H9 (cell line): ENCODE data around the gene ITPRIPL2. TPM values are rescaled to one million over a fixed set of nuclear protein-coding genes. Genes with fewer than 3 reads are reported as not detected.

Experiments
- DNase-seq: peaks from one replicate; pipeline ENCODE4 v3.0.0-alpha.2; 2017
- H2AFZ ChIP-seq: one replicate; pipeline ENCODE4 v1.6.1; 2013; ENCODE audit warnings: mild to moderate bottlenecking, low read length, control low read depth, moderate library complexity
- H2AK5ac ChIP-seq: 2 replicates; pipeline ENCODE4 v1.6.1; 2013; ENCODE audit warnings: low read length, control low read depth, mixed read lengths; ENCODE audit not compliant: insufficient read length
- H2BK120ac ChIP-seq: one replicate; pipeline ENCODE4 v1.6.1; 2013; ENCODE audit warnings: low read depth, mild to moderate bottlenecking, low read length, control low read depth, inconsistent platforms; ENCODE audit not compliant: poor library complexity, severe bottlenecking
- H2BK12ac ChIP-seq: 2 replicates; pipeline ENCODE4 v1.6.1; 2013; ENCODE audit warnings: low read length, control low read depth, mixed read lengths, low read depth; ENCODE audit not compliant: insufficient read length
- H2BK15ac ChIP-seq: 2 replicates; pipeline ENCODE4 v1.6.1; 2013; ENCODE audit warnings: low read depth, low read length, control low read depth
- H2BK20ac ChIP-seq: one replicate; pipeline ENCODE4 v1.6.1; 2013; ENCODE audit warnings: low read depth, mild to moderate bottlenecking, low read length, control low read depth, inconsistent platforms; ENCODE audit not compliant: poor library complexity, severe bottlenecking
- H2BK5ac ChIP-seq: 2 replicates; pipeline ENCODE4 v1.6.1; 2013; ENCODE audit warnings: low read length, control low read depth, mixed read lengths; ENCODE audit not compliant: insufficient read length
- H3K14ac ChIP-seq: 2 replicates; pipeline ENCODE4 v1.6.1; 2013; ENCODE audit warnings: low read length, control low read depth; ENCODE audit not compliant: insufficient read depth
- H3K18ac ChIP-seq: 2 replicates; pipeline ENCODE4 v1.6.1; 2013; ENCODE audit warnings: low read depth, mild to moderate bottlenecking, mixed read lengths, low read length, control low read depth; ENCODE audit not compliant: insufficient read length
- H3K23ac ChIP-seq: 2 replicates; pipeline ENCODE4 v1.6.1; 2013; ENCODE audit warnings: low read length, control low read depth, mixed read lengths, low read depth; ENCODE audit not compliant: insufficient read length
- H3K23me2 ChIP-seq: 2 replicates; pipeline ENCODE4 v1.6.1; 2013; ENCODE audit warnings: low read depth, mild to moderate bottlenecking, mixed read lengths, low read length, control low read depth; ENCODE audit not compliant: insufficient read length, poor library complexity, severe bottlenecking
- H3K27ac ChIP-seq: 2 replicates; pipeline ENCODE4 v1.5.1; 2013; ENCODE audit warnings: low read length, control low read depth, mixed read lengths, low read depth; ENCODE audit not compliant: insufficient read length
- H3K27me3 ChIP-seq: 2 replicates; pipeline ENCODE4 v1.6.1; 2013; ENCODE audit warnings: low read length, control low read depth, inconsistent platforms; ENCODE audit not compliant: insufficient read depth
- H3K4ac ChIP-seq: 2 replicates; pipeline ENCODE4 v1.6.1; 2013; ENCODE audit warnings: low read depth, mild to moderate bottlenecking, control low read depth, inconsistent platforms, low read length, moderate library complexity
- H3K4me1 ChIP-seq: 2 replicates; pipeline ENCODE4 v1.6.1; 2013; ENCODE audit warnings: low read length, control low read depth, inconsistent platforms; ENCODE audit not compliant: insufficient read depth
- H3K4me2 ChIP-seq: 2 replicates; pipeline ENCODE4 v1.6.1; 2013; ENCODE audit warnings: low read length, control low read depth, mixed read lengths; ENCODE audit not compliant: insufficient read length, insufficient read depth
- H3K56ac ChIP-seq: 2 replicates; pipeline ENCODE4 v1.6.1; 2013; ENCODE audit warnings: low read depth, mild to moderate bottlenecking, mixed read lengths, low read length, control low read depth; ENCODE audit not compliant: insufficient read length
- H3K79me1 ChIP-seq: 2 replicates; pipeline ENCODE4 v1.6.1; 2013; ENCODE audit warnings: low read depth, mild to moderate bottlenecking, moderate library complexity, low read length, control low read depth, inconsistent platforms; ENCODE audit not compliant: insufficient read depth, poor library complexity, severe bottlenecking
- H3K79me2 ChIP-seq: 2 replicates; pipeline ENCODE4 v1.6.1; 2013; ENCODE audit warnings: low read length, control low read depth, inconsistent platforms; ENCODE audit not compliant: insufficient read depth
- H3K9ac ChIP-seq: 2 replicates; pipeline ENCODE4 v1.6.1; 2013; ENCODE audit warnings: low read length, control low read depth, mixed read lengths; ENCODE audit not compliant: insufficient read length; ENCODE audit errors: extremely low read depth
- H3K9me3 ChIP-seq: one replicate; pipeline ENCODE4 v1.6.1; 2013; ENCODE audit warnings: low read depth, low read length, inconsistent platforms; ENCODE audit not compliant: control insufficient read depth
- H3T11ph ChIP-seq: one replicate; pipeline ENCODE4 v1.6.1; 2013; ENCODE audit warnings: mild to moderate bottlenecking, low read length, control low read depth, inconsistent platforms
- H4K20me1 ChIP-seq: one replicate; pipeline ENCODE4 v1.6.1; 2013; ENCODE audit not compliant: control insufficient read depth, insufficient read length, insufficient read depth
- H4K5ac ChIP-seq: 2 replicates; pipeline ENCODE4 v1.6.1; 2013; ENCODE audit warnings: low read depth, mild to moderate bottlenecking, mixed read lengths, low read length, control low read depth; ENCODE audit not compliant: insufficient read length
- H4K8ac ChIP-seq: replicated peaks from 2 replicates; pipeline ENCODE4 v1.6.1; 2013; ENCODE audit warnings: low read length, control low read depth, mixed read lengths, low read depth; ENCODE audit not compliant: insufficient read length
- H4K91ac ChIP-seq: 2 replicates; pipeline ENCODE4 v1.6.1; 2013; ENCODE audit warnings: low read depth, mild to moderate bottlenecking, moderate library complexity, mixed read lengths, low read length, control low read depth; ENCODE audit not compliant: insufficient read length
- H3K27ac Mint-ChIP-seq, 3 experiments: 2 replicates in 2 of 3; 3 replicates in 1 of 3; pipeline ENCODE4 v1.8.0; 2020 to 2021; ENCODE audit warnings: mixed read lengths in 3 of 3, mild to moderate bottlenecking in 1 of 3, moderate library complexity in 1 of 3
- H3K27me3 Mint-ChIP-seq: 2 replicates; pipeline ENCODE4 v1.8.0; 2021; ENCODE audit warnings: low read depth, mild to moderate bottlenecking, moderate library complexity, mixed read lengths
- H3K36me3 Mint-ChIP-seq, 3 experiments: 2 replicates in 2 of 3; 3 replicates in 1 of 3; pipeline ENCODE4 v1.8.0; 2020 to 2021; ENCODE audit warnings: low read depth in 3 of 3, mixed read lengths in 3 of 3; ENCODE audit not compliant: insufficient read depth in 1 of 3
- H3K4me1 Mint-ChIP-seq, 2 experiments: 2 replicates each; pipeline ENCODE4 v1.8.0; 2020; ENCODE audit warnings: mixed read lengths in 2 of 2
- H3K4me3 Mint-ChIP-seq, 2 experiments: 2 replicates in 1 of 2; 3 replicates in 1 of 2; pipeline ENCODE4 v1.8.0; 2020 to 2021; ENCODE audit warnings: mild to moderate bottlenecking in 2 of 2, mixed read lengths in 2 of 2, moderate library complexity in 1 of 2
- H3K9me3 Mint-ChIP-seq, 2 experiments: 2 replicates in 1 of 2; 3 replicates in 1 of 2; pipeline ENCODE4 v1.8.0; 2020; ENCODE audit warnings: mild to moderate bottlenecking in 2 of 2, mixed read lengths in 2 of 2, moderate library complexity in 1 of 2
- CTCF ChIP-seq: fragments of 200-600 bp; sonication (generic); conservative IDR thresholded peaks from 3 replicates; pipeline ENCODE4 v1.8.0; 2021; ENCODE audit warnings: antibody characterized with exemption, mild to moderate bottlenecking
- WGBS: extraction: QIAGEN DNeasy Blood & Tissue Kit; methylation state at CpG from one replicate; pipeline ENCODE4 v1.1.7; 2013; ENCODE audit warnings: missing lambda C conversion rate, low lambda C conversion rate, mixed read lengths; ENCODE audit not compliant: insufficient read length; ENCODE audit errors: extremely low coverage; 5-methylcytosine and 5-hydroxymethylcytosine counted together
- total RNA-seq: library from RNA; stranded (reverse); gene quantifications from 2 replicates; pipeline ENCODE4 v1.2.1, GENCODE V29; 2021

The ITPRIPL2 gene
- total RNA-seq, 1 experiment from 2014 or later, result 9.1 TPM

GRCh38 chr16:19085679-19086200, 28.0 kb upstream of the ITPRIPL2 start:
- Mint-ChIP-seq H3K27me3 (peaks cover 24% of the 10 kb centered on the region), H3K4me1 (peaks cover 7 to 8% of the 10 kb centered on the region in 2 experiments; a peak in 3 of 4 replicates), H3K9me3 (peaks cover 0 to 5% of the 10 kb centered on the region in 2 experiments; a peak in 1 of 5 replicates), H3K36me3 (peaks cover 13 to 15% (median 15%) of the 10 kb centered on the region in 3 experiments), H3K27ac (no peak overlapping the region), H3K4me3 (peak overlapping the region in 1 of 2 experiments; percentile 67; a peak in 1 of 5 replicates)
- no peak overlapping the region for H2BK20ac ChIP-seq
- H3K14ac ChIP-seq, result no peak overlapping the region
- TF ChIP-seq CTCF, result no peak
- no peak overlapping the region for H4K91ac ChIP-seq
- H3K4me1 ChIP-seq, result no peaks in the 10 kb centered on the region
- peak overlapping the region; percentile 39 for H3K4me2 ChIP-seq
- H3K4ac ChIP-seq, result no peak overlapping the region
- no peak overlapping the region for H3T11ph ChIP-seq
- H4K20me1 ChIP-seq, result no peaks in the 10 kb centered on the region
- H3K9ac ChIP-seq, result no peak overlapping the region
- H3K79me1 ChIP-seq, result no peaks in the 10 kb centered on the region
- no peak overlapping the region for H3K23ac ChIP-seq
- no peak overlapping the region for H3K56ac ChIP-seq
- no peaks in the 10 kb centered on the region for H3K23me2 ChIP-seq
- no peak for DNase-seq
- H2BK5ac ChIP-seq, result no peak overlapping the region
- no peak overlapping the region for H2AFZ ChIP-seq
- no peak overlapping the region for H4K8ac ChIP-seq
- no peak overlapping the region for H2BK12ac ChIP-seq
- no peaks in the 10 kb centered on the region for H3K9me3 ChIP-seq
- H3K18ac ChIP-seq, result no peak overlapping the region
- H3K27me3 ChIP-seq, result no peaks in the 10 kb centered on the region; the same call in 1 of the 2 replicates
- H3K27ac ChIP-seq, result no peak overlapping the region
- no peaks in the 10 kb centered on the region for H3K79me2 ChIP-seq
- no peak overlapping the region for H4K5ac ChIP-seq
- no peak overlapping the region for H2AK5ac ChIP-seq
- H2BK120ac ChIP-seq, result no peak overlapping the region
- no peak overlapping the region for H2BK15ac ChIP-seq
- no CpG with 5 or more reads among the region's 8 CpGs for WGBS
